GM18526 (cell line): ENCODE results near the gene CDC42SE1.
A peak's percentile ranks its signal among the peaks of the same experiment; 100 is the strongest.

Source experiments
- POLR2A ChIP-seq: IDR thresholded peaks from 3 replicates; pipeline ENCODE4 v1.6.1; 2011; ENCODE audit not compliant: insufficient read length; ENCODE audit errors: extremely low read depth

The CDC42SE1 gene

DNA sequence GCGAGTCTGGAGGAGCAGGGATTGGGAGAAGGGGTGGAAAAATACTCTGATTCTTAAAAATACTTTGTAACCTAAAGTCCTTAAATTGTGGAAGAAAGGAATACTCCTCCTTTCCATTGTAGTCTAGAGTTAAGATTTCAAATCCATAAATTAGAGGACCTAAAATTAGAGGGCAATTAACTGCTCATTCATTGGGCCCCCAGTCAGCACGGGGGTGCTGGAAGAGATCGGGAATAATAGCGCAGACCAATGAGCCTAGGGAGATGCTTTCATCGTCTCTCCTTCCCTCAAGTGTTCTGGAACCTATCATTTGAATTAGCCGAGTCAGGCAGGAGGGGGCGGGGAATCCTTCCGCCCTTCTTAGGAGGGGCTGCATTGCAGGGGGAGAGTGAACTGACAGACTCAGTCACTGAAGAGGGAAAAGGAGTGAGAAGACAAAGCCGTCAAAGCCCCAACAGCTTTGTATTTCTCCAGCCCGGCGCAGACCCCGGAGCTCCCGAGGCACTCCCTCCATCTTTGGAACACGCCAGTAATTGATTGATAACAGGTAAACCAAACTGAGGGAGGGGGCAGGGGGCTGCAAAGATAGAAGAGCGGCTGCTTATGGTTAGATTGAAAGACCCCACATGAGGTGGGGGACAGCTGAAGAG lies 710 bp upstream of the CDC42SE1 start, which contains the start of gene MLLT11:
MLLT11 (plus strand) TSS at position 391 of the 650 bp plus-strand sequence. CDS start 6,828 bp downstream, outside the sequence.
- TF ChIP-seq POLR2A = peak; percentile 28

DNA sequence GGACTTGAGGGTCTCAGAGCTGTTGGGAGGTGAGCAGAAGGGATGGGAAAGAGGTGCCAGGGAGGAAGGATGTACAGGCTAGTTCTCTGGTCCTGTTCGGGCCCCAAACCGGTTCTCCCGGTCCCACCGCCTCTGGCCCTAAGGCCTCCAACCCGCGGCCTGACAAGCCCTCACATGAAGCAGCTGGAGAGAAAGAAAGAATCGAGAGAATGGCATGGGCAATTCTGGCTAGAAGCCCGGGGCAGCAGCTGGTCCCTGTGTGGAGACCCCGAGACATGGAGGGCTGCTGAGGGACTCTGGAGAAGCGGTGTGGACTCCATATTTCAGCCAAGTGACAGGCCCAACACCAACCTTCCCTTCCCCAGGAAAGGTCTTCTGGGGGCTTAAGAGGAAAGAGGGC lies 730 bp downstream of the CDC42SE1 start:
- TF ChIP-seq POLR2A = no peak

DNA sequence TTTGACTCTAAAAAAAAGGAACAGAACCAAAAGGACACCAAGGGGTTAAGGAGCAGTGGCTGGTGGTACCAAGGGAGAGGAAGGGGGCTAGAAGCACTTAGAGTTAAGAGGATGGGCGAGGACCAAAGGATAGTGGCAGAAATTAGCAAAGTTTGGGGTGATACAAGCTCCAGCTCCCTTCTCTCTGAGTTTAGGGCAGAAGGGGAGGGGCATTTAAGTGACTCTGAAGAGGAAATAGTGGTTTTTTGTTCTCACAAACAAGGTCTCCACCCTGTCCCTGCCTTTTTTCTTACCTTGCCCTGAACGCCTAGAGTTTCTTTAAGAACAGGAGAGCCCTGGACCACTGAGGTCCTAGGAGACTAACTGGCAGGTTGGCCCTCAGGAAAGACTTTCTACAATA lies 3.3 kb downstream of the CDC42SE1 start:
- TF ChIP-seq POLR2A = no peak

DNA sequence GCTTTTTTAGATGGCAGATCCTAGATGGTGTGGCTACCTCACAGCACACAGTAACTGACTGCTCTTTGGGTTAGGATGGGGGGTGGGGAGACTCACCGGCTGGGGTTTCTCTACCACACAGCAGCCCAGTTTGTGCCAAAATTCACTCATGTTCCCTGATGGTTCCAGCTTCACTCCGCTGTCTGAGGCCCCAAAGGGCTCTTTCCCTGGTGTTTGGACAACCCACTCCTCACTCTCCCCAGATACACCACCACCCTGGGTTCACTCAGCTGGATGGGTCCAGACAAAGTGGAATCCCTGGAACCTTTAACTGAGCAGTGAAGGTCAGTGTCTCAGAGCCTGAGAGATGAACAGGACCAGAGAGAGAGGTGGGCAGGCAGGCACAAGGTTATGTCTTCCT lies 3.8 kb downstream of the CDC42SE1 start:
- no peak for TF ChIP-seq POLR2A

DNA sequence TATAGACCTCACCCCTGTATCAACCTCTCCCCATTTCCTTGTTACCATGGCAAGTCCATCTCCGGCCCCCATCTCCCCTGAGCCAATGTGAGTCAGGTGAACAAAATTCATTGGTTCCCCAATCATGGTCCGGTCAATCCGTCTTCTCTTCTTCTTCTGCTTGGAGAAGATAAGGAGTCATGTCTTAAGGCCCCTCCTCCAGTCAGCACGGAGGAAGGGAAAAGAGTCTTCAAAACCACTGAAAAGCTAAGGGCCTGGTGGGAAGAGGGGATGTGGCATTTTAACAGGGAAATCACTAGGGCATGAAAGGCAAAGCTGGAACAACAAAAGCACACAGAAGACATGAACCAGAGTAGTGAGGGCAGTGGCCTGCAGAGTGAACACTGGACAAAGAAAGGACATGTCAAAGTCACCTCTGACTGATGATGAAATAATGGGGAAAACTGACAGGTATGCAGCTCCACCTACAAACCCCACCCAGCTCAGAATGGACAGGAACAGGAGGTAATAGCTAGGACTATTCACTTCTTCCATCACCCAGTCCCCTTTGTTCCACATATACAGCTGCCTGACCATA lies 4.4 kb downstream of the CDC42SE1 start:
- TF ChIP-seq POLR2A = no peak

DNA sequence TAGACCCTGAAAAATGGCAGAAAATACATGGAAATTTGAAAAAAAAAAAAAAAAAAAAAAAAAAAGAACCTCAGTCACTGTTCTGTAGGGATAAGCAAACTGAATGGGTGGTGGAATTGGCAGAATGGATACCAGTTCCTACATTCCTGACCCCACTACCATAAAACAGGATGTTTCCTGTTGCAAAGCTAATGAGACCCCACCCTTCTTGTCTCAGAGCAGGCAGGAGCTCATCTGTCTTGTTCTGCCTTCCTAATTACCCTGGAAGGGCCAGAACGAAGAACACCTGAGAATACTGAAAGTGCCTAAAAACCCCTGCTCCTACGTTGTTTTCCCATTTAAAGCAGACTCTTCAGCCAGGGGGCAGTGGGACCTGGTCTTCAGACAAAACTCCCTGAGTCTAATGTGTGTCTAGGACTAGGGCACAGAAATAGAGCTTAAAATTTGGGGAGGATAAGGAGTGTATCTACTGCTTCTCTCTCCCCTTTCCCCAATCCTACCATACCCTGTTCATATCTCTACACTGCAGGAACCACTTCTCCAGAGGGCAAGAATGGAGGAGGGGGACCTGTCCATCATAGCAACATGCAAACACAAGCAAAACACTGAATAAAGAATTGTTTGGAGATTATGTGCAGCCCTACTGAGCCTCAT lies 7.9 kb downstream of the CDC42SE1 start:
- no peak for TF ChIP-seq POLR2A

DNA sequence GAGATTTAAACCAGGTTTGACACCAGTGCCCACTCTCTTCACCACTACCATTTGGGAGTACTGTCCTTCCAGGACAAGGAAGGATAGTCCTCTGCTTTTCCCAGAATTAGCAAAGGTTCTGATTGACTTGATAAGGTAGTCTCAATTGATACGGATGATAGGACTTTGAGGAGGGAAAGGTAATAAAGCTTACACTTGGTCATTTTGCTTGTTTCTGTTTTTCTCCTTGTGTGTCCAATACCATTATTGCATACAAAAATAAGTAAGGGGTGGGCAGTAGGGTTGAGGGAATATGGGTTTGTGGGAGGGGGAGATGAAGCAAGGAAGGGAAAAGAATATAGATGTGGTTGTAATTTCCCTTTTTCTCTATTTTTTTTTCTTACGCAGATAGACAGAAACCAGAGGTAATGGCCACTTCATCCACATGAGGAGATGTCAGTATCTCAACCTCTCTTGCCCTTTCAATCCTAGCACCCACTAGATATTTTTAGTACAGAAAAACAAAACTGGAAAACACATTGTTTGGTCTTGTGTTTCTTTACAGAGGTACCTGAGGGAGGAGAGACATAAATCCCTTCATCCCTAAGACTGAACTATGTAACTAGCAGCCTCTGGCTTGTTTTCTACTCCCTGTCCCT lies 9.3 kb downstream of the CDC42SE1 start:
- TF ChIP-seq POLR2A = no peak

DNA sequence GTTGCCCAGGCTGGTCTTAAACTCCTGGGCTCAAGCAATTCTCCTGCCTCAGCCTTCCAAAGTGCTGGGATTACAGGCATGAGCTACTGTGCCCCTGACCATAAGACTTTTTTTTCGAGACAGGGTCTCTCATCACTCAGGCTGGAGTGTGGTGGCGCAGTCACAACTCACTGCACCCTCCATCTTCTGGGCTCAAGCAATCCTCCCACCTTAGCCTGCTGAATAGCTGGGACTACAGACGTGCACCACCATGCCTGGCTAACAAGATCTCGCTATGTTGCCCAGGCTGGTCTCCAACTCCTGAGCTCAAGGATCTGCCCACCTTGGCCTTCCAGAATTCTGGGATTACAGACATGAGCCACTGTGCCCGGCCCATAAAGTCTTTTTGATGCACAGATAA lies 10.0 kb downstream of the CDC42SE1 start:
- TF ChIP-seq POLR2A = no peak

DNA sequence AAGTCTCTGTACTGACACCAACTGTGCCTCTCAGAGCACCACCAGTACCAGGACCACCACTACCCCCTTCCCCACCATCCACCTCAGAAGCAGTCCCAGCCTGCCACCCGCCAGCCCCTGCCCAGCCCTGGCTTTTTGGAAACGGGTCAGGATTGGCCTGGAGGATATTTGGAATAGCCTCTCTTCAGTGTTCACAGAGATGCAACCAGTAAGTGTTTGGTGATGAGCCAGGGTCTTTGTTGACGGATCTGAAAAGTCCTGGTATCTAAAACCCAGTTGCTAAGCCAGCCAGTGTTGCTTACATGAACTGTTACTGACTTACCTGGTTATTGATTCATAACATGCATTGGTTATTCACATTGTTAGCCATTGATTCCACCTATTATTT lies 10.8 kb downstream of the CDC42SE1 start:
- no peak for TF ChIP-seq POLR2A

DNA sequence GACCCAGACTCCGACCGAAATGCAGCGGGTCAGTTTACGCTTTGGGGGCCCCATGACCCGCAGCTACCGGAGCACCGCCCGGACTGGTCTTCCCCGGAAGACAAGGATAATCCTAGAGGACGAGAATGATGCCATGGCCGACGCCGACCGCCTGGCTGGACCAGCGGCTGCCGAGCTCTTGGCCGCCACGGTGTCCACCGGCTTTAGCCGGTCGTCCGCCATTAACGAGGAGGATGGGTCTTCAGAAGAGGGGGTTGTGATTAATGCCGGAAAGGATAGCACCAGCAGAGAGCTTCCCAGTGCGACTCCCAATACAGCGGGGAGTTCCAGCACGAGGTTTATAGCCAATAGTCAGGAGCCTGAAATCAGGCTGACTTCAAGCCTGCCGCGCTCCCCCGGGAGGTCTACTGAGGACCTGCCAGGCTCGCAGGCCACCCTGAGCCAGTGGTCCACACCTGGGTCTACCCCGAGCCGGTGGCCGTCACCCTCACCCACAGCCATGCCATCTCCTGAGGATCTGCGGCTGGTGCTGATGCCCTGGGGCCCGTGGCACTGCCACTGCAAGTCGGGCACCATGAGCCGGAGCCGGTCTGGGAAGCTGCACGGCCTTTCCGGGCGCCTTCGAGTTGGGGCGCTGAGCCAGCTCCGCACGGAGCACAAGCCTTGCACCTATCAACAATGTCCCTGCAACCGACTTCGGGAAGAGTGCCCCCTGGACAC lies 11.3 kb downstream of the CDC42SE1 start:
- TF ChIP-seq POLR2A = no peak

DNA sequence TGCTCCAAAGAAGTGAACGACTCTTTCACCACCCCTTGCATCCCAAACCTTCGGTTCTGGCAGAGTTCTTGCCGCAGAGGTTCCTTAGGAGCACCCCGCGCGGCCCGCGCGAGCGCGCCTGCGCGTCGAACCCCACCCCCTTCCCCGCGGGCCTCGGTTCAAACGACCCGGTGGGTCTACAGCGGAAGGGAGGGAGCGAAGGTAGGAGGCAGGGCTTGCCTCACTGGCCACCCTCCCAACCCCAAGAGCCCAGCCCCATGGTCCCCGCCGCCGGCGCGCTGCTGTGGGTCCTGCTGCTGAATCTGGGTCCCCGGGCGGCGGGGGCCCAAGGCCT lies 11.9 kb downstream of the CDC42SE1 start, which contains the start of gene C1orf56:
C1orf56 (plus strand) TSS at position 161 of the 334 bp plus-strand sequence; CDS start at position 258, 97 bp downstream.
- peak; percentile 37 for TF ChIP-seq POLR2A

DNA sequence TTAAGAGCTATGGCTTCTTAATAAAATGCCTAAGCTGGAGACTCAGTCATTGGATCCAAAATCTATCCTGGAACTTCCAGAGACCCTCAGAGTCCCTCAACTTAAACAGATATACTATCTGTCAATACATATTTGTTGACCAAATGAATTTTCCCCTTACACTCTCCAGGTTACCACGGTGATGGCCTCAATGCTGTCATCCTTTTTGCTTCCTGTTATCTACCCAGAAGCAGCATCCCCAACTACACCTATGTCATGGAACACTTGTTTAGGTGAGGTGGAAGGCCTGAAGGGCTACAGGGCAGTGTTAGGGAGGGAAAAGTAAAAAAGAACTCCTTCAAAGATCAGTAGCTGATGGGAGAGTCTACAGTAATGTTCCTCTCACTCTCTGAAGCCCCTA lies 16.3 kb downstream of the CDC42SE1 start:
- no peak for TF ChIP-seq POLR2A

DNA sequence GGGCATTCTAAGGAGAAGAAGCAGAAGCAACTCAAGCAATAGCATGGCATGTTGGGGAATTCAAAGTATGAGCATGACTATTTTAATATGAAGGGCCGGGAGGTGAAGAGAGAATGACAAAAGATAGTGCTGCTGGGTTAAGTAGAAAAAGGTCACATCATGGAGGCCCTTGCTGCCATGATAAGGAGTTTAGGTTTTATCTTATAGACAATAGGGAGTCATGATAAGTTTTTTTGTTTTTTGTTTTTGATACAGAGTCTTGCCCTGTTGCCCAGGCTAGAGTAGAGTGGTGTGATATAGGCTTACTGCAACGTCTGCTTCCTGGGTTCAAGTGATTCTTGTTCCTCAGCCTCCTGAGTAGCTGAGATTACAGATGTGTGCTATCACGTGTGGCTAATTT lies 19.9 kb downstream of the CDC42SE1 start:
- TF ChIP-seq POLR2A = no peak

DNA sequence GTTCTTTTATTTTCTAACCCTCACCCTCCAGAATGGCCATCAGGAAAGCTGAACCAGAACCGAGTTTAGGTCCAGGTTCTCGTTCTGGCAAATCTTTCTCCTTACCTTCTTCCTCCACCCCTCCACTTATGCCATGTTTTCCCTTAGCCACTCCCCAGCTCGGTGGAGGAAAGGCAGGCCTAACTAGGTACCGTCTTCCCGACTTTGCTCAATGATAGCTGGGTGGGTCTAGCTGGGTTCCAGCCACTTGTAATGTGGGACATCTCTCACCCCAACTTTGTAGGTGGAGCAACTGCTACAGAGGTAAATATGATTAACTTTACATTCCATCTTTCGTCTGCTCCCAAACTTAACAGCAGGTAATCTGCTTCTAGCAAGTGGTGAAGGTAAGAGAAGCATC lies 22.4 kb downstream of the CDC42SE1 start:
- no peak for TF ChIP-seq POLR2A

DNA sequence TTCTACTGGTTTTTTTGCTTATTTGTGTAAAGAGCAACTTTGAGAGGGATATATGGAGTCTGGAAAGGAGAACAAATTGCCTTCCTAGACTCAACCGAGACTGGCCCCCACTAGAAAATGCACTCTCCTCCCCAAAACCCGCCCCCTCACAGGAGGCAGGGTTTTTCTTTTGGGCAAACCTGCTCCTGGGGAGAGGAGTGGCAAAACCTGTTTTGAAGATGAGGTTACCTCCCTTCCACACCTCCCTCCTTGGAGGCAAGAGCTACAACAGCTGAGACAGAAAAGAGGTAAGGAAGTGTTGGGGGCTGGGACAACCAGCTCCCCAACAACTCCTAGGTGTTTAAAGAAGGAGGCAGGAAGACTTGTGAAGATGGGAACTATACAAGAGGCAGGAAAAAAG lies 23.1 kb downstream of the CDC42SE1 start, which contains the start of gene BNIPL:
BNIPL (plus strand) TSS at position 231 of the 400 bp plus-strand sequence; CDS start at position 371, 140 bp downstream.
- no peak for TF ChIP-seq POLR2A
